ENCODE measurements around the gene CD58.
"Not testable (repeated sequence)": the region's sequence is repeated elsewhere in the genome, so short reads cannot be mapped to it uniquely, and the experiment has no call there.

CD58 gene

GRCh38 chr1:116591951-116592605, 21.3 kb upstream of the CD58 start:
- DNase-seq, result not testable (repeated sequence)

GRCh38 chr1:116591006-116591950, 20.5 kb upstream of the CD58 start:
- not testable (repeated sequence) for DNase-seq

GRCh38 chr1:116590359-116591005, 19.7 kb upstream of the CD58 start:
- DNase-seq, result not testable (repeated sequence)

- not testable (repeated sequence) for DNase-seq
Observed at GRCh38 chr1:116589101-116589735, 18.4 kb upstream of the CD58 start.

- no peak for DNase-seq
Observed at GRCh38 chr1:116587501-116588227, 16.8 kb upstream of the CD58 start.

- DNase-seq, result no peak
Observed at GRCh38 chr1:116586741-116587143, 15.9 kb upstream of the CD58 start.

- DNase-seq, result no peak
Observed at GRCh38 chr1:116585886-116586285, 15.1 kb upstream of the CD58 start.

- no peak for DNase-seq
Observed at GRCh38 chr1:116581323-116581885, 10.6 kb upstream of the CD58 start.

- no peak for DNase-seq
Observed at GRCh38 chr1:116580446-116581322, 9.9 kb upstream of the CD58 start.

GRCh38 chr1:116579259-116579875, 8.5 kb upstream of the CD58 start:
- DNase-seq, result no peak

- no peak for DNase-seq
Observed at GRCh38 chr1:116578581-116578980, 7.8 kb upstream of the CD58 start.

GRCh38 chr1:116577759-116578314, 7.0 kb upstream of the CD58 start:
- DNase-seq, result no peak

- peak; percentile 90 for DNase-seq
Observed at GRCh38 chr1:116574581-116575291, 3.9 kb upstream of the CD58 start.

- DNase-seq, result peak; percentile 88
Observed at GRCh38 chr1:116573431-116574095, 2.7 kb upstream of the CD58 start.

GRCh38 chr1:116572771-116573430, 2.1 kb upstream of the CD58 start:
- DNase-seq, result no peak

- peak; percentile 42 for DNase-seq
Observed at GRCh38 chr1:116572099-116572498, 1.3 kb upstream of the CD58 start.

GRCh38 chr1:116571215-116571919, 541 bp upstream of the CD58 start:
- no peak for DNase-seq
